HL-60 (cell line): Measurements from ENCODE around the gene KRT78.

Source experiments
- CTCF ChIP-seq: IDR thresholded peaks from one replicate; pipeline ENCODE4 v1.5.1; 2011; ENCODE audit warnings: low read length, control low read depth, inconsistent platforms; ENCODE audit not compliant: insufficient read depth
- GABPA ChIP-seq: IDR thresholded peaks from 2 replicates; pipeline ENCODE4 v1.6.1; 2012; ENCODE audit warnings: low read depth

- TF ChIP-seq GABPA (no peak), CTCF (no peak)
Observed at GRCh38 chr12:52812073-52812400, 36.8 kb downstream of the KRT78 start.
